NCI-H2029 (cell line): ENCODE measurements around the gene HSPB6.
"Not testable (repeated sequence)": the region's sequence is repeated elsewhere in the genome, so short reads cannot be mapped to it uniquely, and the experiment has no call there.

Source experiments
- DNase-seq: peaks from one replicate; lab custom pipeline; 2025; lab: John Stamatoyannopoulos, UW

Gene HSPB6

DNA sequence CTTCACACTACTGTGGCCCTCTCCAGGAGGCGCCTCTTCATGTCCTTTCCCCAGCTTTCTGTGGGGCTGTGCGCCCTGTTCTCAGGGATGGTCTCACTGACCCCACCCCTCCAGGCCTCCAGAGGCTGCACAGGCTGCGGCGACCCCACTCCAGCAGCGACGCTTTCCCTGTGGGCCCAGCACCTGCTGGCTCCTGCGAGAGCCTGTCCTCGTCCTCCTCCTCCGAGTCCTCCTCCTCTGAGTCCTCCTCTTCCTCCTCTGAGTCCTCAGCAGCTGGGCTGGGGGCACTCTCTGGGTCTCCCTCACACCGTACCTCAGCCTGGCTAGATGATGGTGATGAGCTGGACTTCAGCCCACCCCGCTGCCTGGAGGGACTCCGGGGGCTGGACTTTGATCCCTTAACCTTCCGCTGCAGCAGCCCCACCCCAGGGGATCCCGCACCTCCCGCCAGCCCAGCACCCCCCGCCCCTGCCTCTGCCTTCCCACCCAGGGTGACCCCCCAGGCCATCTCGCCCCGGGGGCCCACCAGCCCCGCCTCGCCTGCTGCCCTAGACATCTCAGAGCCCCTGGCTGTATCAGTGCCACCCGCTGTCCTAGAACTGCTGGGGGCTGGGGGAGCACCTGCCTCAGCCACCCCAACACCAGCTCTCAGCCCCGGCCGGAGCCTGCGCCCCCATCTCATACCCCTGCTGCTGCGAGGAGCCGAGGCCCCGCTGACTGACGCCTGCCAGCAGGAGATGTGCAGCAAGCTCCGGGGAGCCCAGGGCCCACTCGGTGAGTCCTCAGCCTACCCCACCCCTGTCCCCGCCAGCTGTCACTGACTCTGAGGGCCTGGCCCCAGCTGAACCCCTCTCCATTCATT, 29.7 kb upstream of the HSPB6 start:
- no peak for DNase-seq

GRCh38 chr19:35785339-35785627, 28.5 kb upstream of the HSPB6 start:
- DNase-seq: no peak

DNA sequence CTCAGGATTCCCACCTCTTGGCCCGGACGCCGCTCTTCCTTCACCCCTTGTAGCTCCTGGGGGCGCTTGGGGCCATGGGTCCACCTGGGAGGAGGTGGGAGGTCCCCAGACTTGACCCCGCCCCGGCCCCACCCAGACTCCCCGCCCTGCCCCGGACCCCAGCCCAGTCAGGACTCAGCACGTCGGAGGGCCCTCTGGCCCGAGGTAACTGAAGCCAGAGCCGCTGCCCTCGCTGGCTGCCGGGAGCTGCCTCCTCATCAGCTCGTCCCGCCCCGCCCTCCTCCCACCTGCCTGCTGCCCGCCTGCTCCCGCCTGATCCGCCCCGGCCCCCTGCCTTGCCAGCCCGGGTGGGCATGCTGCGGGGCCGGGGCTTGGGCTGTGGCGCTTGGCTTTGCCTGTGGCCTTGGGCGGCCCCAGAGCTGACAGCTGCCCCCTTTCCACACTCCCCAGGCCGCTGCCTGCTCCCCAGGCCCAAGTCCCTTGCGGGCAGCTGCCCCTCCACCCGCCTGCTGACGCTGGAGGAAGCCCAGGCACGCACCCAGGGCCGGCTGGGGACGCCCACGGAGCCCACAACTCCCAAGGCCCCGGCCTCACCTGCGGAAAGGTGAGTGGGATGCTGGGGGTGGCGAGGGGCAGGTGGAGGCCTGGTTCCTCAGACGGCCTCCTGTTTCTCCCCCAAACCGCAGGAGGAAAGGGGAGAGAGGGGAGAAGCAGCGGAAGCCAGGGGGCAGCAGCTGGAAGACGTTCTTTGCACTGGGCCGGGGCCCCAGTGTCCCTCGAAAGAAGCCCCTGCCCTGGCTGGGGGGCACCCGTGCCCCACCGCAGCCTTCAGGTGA, 27.9 kb upstream of the HSPB6 start:
- DNase-seq: no peak

DNA sequence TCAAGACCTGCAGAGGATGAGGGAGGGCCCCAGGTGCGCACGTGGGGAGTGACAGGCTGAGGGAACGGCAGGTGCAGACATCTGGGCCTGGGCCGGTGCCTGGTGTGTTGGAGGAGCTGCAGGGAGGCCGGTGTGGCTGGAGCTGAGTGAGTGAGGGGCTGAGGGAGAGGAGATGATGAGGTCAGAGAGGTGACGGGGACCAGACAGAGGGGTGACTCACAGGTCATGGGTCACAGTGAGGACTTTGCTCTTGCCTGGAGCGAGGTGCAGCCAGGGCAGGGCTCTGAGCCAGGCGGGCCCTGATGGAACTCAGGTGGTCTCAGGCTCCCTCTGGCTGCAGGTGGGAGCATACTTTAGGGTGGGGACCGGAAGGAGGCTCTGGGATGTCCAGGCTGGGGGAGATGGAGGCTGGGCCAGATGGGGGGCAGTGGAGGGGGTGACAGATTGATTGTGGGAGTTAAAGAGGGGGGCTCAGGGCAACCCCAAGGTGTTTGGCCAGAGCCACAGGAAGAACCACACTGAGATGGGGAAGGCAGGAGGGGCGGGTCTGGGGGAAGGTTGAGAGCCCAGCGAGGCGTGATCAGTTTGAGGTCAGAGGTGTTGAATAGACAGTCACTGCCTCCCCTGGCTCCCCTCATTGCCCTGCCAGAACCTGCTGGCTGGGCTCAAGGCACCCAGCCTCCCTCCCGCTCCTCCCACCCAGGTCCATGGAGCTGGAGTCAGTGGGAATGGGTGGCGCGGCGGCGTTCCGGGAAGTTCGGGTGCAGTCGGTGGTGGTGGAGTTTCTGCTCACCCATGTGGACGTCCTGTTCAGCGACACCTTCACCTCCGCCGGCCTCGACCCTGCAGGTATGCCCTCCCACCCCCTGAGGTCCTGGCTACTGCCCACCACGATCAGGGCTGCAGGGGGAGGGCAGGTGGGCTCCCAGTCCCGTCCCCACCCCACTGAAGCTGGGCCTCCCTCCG, 26.9 kb upstream of the HSPB6 start:
- no peak for DNase-seq

- no peak for DNase-seq
Observed at GRCh38 chr19:35782589-35782988, 25.8 kb upstream of the HSPB6 start.

DNA sequence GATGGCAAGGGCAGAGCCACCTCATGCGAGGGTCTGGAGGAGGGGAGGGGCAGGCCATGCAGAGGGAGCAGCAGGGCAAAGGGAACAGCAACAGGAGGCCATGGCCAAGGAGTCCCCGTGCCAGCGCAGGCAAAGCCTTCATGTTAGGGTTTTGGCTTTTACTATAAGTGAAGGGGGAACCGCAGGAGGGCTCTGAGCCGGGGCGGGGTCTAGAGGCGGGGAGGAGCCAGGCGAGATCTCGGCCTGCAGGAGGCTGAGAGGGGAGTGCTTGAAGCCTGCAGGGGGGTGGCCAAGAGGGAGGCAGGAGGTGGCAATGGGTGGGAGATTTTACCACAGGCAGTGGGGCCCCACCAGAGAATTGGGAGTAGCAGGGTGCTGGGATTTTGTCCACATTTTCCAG, 24.8 kb upstream of the HSPB6 start:
- DNase-seq: no peak

DNA sequence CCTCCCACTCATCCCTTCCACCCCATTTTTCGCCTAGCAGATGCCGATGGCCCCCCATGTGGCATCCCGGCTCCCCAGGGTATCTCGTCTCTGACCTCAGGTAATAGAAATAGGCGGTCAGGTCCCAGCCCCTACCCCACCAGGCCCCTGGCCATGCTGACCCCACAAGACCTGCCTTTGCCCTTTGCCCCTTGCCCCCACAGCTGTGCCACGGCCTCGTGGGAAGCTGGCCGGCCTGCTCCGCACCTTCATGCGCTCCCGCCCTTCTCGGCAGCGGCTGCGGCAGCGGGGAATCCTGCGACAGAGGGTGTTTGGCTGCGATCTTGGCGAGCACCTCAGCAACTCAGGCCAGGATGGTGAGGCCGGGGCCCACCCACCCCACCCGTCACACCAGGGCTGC, 23.9 kb upstream of the HSPB6 start:
- no peak for DNase-seq

- no peak for DNase-seq
Observed at GRCh38 chr19:35780058-35780457, 23.2 kb upstream of the HSPB6 start.

DNA sequence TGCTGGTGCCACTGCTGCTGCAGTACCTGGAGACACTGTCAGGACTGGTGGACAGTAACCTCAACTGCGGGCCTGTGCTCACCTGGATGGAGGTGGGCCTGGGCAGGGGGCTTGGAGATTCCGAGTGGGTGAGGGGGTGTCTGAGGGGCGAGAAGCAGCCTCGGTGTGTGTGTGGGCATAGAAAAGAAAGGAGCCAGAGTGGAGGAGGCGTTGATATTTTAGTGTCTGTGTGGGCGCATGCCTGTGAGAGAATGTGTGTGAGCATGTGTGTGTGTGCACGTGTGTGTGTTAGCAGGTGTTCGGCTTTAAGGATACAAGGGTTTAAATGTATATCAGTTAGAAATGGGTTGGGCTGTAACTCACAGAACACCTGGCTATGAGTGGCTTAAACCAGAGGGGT, 22.2 kb upstream of the HSPB6 start:
- no peak for DNase-seq

DNA sequence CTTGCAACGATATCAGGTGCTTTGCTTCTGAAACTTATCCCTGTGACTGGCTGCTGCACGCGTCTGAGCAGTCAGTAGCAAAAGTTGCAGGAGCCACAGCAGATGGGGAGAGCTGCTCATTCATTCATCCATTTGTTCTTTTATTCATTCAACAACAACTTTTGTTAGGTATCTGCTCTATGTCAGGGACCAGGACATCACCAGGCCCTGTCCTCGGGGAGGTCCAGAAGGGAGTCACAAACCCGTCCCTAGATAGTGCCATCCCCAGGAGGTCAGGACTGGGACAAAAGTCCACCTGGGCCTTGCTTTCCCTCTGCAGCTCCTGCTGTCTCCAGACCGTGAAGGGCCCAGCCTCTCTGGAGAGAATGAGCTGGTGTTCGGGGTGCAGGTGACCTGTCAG, 21.1 kb upstream of the HSPB6 start:
- DNase-seq: no peak

DNA sequence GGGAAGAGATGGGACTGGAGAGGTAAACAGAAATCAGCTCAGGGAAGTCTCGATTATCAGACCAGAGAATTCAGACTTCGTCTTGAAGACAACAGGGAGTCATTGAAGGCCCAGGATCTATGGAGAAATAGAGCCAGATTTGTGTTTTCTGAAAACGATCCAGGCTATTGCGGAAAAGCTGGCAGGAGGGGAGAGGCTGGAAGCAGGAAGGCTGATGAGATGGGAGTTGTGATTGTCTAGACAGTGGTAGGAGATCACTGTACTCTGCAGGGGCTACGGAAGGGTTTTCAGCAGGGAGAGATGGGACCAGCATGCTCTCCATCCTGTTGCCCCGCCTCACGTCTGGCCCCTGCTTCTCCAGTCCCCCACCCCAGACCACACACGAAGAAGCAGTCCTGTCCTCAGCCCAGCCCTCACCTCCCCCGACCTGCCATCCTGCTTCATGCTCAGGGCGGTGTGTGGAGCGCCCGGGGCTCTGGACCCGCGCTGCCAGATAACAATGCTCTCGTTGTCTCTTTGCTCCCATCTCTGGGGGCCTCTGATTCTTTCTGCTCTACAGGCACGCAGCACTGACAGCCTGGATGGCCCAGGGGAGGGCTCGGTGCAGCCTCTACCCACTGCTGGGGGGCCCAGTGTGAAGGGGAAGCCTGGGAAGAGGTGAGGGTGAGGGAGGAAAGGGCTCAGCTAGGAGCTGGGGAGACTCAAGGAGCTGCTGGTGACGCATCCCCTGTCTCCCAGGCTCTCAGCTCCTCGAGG, 20.4 kb upstream of the HSPB6 start:
- no peak for DNase-seq

DNA sequence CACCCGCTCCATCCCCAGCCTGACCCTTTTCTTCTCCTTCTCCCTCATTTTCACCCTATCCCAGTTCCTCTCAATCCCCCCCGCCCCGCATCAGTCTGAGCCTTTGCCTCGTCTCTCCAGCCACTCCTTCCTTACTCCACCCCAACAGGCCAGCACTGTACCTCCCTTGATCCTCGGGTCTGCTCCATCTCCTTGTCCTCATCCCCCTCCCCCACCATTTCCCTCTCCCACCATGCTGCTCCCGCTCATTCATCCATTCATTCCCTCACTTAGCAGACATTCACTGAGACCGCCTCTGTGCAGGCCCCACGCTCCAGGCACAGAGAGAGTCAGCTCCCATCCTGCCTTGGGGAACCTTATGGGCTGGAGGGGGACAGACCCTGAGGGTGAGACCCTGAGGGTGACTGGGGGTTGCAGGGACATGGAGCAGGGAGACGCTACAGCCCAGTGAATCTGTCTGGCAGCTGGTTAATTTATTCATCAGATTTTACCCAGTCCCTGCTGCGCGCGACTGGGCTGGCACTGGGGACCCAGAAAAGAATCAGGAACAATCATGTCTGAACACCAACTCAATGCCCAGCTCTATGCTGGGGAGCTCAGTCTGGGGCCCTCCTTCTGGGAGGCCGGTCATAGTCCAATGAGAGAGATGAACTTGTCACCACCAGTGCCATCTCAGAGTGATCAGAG, 19.4 kb upstream of the HSPB6 start:
- DNase-seq: no peak

GRCh38 chr19:35775298-35776101, 18.7 kb upstream of the HSPB6 start, which contains the start of gene ARHGAP33:
Gene ARHGAP33, plus strand, starts transcription at chr19:35775564. Its CDS starts 95 bp downstream, at chr19:35775659.
- peak; percentile 99 for DNase-seq

DNA sequence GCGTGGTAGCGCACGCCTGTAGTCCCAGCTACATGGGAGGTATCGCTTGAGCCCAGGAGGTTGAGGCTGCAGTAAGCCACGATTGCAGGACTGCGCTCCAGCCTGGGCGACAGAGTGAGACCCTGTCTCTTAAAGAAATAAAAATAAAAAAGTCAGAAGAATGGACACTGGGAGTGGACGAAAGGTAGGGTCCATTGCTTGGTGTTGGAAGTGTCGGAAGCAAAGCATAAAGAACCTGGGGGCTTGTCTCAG, 18.1 kb upstream of the HSPB6 start:
- DNase-seq: no peak

GRCh38 chr19:35774274-35775045, 17.6 kb upstream of the HSPB6 start:
- DNase-seq: no peak

DNA sequence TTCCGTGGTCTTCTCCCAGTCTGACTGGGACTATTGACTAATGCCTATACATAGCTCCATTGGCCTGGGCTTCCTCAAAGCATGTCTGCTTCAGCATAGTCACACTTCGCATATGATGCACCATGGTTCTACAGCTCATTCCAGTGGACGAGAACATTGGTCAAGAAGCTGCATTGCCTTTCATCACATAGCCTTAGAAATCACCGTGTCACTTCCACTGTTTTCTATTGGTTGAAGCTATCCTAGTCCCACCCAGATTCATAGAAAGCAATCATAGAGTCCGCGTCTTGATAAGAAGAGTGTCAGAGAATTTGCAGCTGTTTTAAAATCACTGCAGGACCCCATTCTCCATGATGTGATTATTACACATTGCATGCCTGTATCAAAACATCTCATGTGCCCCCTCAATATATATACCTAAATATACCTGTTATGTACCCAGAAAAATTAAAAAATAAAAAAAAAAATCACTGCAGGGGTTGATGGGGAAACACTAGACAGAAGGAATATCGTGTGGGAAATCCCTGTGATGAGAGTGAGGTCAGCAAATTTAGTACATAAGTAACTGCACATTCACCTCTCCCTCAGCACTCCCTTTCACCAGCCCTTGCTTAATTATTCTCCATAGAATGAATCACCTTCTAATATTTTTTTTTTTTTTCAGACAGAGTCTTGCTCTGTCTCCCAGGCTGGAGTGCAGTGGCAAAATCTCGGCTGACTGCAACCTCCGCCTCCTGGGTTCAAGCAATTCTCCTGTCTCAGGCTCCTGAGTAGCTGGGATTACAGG, 16.4 kb upstream of the HSPB6 start:
- no peak for DNase-seq

DNA sequence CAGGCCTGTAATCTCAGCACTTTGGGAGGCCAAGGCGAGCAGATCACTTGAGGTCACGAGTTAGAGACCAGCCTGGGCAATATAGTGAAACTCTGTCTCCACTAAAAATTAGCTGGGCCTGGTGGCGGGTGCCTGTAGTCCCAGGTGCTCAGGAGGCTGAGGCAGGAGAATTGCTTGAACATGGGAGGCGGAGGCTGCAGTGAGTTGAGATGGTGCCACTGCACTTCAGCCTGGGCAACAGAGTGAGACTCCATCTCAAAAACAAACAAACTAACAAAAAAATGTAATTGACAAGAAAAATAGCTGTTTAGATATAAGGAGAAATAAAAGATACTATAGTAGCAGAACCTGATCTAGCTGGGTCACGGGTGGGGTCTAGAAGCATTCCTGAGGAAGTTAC, 15.5 kb upstream of the HSPB6 start:
- not testable (repeated sequence) for DNase-seq

GRCh38 chr19:35768082-35768421, 11.2 kb upstream of the HSPB6 start:
- DNase-seq: no peak
